Body of pancreas (tissue), 4 donors: ENCODE data around the gene GRIA1.

Experiments used
- POLR2A ChIP-seq, 3 donors: fragments of 450-650 bp; IDR thresholded peaks; one replicate each; pipeline ENCODE4 v1.6.1; 2016; ENCODE audit warnings: antibody characterized with exemption in 3 of 3, mild to moderate bottlenecking in 2 of 3
- TF ChIP-seq, protein P1 (sequence below), 7 experiments: fragments of 450-650 bp in 4 of 7; fragments of 200-600 bp in 3 of 7; sonication (generic) in 3 of 7; IDR thresholded peaks; one replicate each; pipeline ENCODE4 v1.5.1; 2016 to 2019; ENCODE audit warnings: antibody characterized with exemption in 7 of 7

- no peak for TF ChIP-seq POLR2A (IDR thresholded peaks at IDR 0.05)
- TF ChIP-seq, protein P1, sequence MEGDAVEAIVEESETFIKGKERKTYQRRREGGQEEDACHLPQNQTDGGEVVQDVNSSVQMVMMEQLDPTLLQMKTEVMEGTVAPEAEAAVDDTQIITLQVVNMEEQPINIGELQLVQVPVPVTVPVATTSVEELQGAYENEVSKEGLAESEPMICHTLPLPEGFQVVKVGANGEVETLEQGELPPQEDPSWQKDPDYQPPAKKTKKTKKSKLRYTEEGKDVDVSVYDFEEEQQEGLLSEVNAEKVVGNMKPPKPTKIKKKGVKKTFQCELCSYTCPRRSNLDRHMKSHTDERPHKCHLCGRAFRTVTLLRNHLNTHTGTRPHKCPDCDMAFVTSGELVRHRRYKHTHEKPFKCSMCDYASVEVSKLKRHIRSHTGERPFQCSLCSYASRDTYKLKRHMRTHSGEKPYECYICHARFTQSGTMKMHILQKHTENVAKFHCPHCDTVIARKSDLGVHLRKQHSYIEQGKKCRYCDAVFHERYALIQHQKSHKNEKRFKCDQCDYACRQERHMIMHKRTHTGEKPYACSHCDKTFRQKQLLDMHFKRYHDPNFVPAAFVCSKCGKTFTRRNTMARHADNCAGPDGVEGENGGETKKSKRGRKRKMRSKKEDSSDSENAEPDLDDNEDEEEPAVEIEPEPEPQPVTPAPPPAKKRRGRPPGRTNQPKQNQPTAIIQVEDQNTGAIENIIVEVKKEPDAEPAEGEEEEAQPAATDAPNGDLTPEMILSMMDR (IDR thresholded peaks at IDR 0.05) = no peak
Observed at GRCh38 chr5:153792305-153792704, 301.8 kb downstream of the GRIA1 start.
